ENCODE results near the gene MAP3K7.
"Not testable (repeated sequence)": the region's sequence is repeated elsewhere in the genome, so short reads cannot be mapped to it uniquely, and the experiment has no call there.

The MAP3K7 gene

DNA sequence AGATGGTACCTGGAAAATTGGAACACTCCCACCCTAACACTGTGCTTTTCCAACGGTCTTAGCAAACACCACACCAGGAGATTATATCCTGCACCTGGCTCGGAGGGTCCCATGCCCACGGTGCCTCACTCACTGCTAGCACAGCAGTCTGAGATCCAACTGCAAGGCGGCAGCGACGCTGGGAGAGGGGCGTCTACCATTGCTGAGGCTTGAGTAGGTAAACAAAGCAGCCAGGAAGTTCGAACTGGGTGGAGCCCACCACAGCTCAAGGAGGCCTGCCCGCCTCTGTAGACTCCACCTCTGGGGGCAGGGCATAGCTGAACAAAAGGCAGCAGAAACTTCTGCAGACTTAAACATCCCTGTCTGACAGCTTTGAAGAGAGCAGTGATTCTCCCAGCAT, 24.5 kb downstream of the MAP3K7 start:
- not testable (repeated sequence) for H3K9ac ChIP-seq (ENCODE audit: low read depth, low read length)
- peaks cover 53% of the 10 kb centered on the region for H3K36me3 ChIP-seq (ENCODE audit: insufficient read depth, low read length)

DNA sequence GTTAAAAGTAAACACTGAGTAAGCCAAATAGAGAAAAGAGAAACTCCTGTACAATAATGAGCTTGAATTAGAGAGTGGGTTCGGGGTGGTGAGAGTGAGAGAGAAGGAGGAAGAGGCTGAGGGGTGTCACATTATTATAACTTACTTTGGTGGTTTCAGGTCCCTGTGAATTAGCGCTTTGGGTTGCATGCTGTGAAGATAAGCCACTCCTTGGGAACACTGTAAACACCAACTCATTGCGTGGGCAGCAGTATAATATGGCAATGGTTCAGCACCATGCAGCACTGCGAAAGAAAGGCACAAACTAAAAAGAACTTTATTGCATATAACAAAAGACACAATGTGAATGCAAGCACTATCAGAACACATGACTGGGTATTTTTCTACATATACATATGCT, 26.9 kb downstream of the MAP3K7 start:
- no peaks in the 10 kb centered on the region for H4K20me1 ChIP-seq (ENCODE audit: insufficient read depth, low read length)
- no peak for ATAC-seq (ENCODE audit: insufficient read depth, low read depth)
- H3K27ac ChIP-seq (ENCODE audit: low read length), result no peak overlapping the region
- no peak for TF ChIP-seq EZH2 (IDR thresholded peaks at IDR 0.05; ENCODE audit: borderline replicate concordance, low read depth, low read length, severe bottlenecking)
- TF ChIP-seq, protein P1, sequence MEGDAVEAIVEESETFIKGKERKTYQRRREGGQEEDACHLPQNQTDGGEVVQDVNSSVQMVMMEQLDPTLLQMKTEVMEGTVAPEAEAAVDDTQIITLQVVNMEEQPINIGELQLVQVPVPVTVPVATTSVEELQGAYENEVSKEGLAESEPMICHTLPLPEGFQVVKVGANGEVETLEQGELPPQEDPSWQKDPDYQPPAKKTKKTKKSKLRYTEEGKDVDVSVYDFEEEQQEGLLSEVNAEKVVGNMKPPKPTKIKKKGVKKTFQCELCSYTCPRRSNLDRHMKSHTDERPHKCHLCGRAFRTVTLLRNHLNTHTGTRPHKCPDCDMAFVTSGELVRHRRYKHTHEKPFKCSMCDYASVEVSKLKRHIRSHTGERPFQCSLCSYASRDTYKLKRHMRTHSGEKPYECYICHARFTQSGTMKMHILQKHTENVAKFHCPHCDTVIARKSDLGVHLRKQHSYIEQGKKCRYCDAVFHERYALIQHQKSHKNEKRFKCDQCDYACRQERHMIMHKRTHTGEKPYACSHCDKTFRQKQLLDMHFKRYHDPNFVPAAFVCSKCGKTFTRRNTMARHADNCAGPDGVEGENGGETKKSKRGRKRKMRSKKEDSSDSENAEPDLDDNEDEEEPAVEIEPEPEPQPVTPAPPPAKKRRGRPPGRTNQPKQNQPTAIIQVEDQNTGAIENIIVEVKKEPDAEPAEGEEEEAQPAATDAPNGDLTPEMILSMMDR (IDR thresholded peaks at IDR 0.05; ENCODE audit: borderline replicate concordance, extremely low read depth, low read length, poor library complexity, severe bottlenecking), result no peak
- peaks cover 12% of the 10 kb centered on the region for H3K79me2 ChIP-seq (ENCODE audit: insufficient read depth, low read length)
- no peak for DNase-seq
- H3K27me3 ChIP-seq (ENCODE audit: insufficient read depth, low read length, poor library complexity), result no peaks in the 10 kb centered on the region
- no peaks in the 10 kb centered on the region for H3K4me1 ChIP-seq (ENCODE audit: insufficient read depth, low read length)
- no peak overlapping the region for H2AFZ ChIP-seq (ENCODE audit: low read depth, low read length)
- H3K9me3 ChIP-seq (ENCODE audit: insufficient read depth, low read length, severe bottlenecking), result no peaks in the 10 kb centered on the region
- peaks cover 72% of the 10 kb centered on the region for H3K36me3 ChIP-seq (ENCODE audit: insufficient read depth, low read length)
- no peak overlapping the region for H3K4me3 ChIP-seq (ENCODE audit: low read depth in 1 of 2, low read length in 2 of 2)
- H3K4me2 ChIP-seq (ENCODE audit: insufficient read depth, low read length), result no peak overlapping the region
- H3K9ac ChIP-seq (ENCODE audit: low read depth, low read length), result no peak overlapping the region

More for the DNA sequence above, 24.5 kb downstream of the MAP3K7 start:
- not testable (repeated sequence) for H3K27me3 ChIP-seq (ENCODE audit: insufficient read depth, low read length, poor library complexity); H3K4me1 ChIP-seq (ENCODE audit: insufficient read depth, low read length); H4K20me1 ChIP-seq (ENCODE audit: insufficient read depth, low read length); H3K4me2 ChIP-seq (ENCODE audit: insufficient read depth, low read length); H2AFZ ChIP-seq (ENCODE audit: low read depth, low read length); ATAC-seq (ENCODE audit: insufficient read depth, low read depth); H3K27ac ChIP-seq (ENCODE audit: low read length); H3K4me3 ChIP-seq (ENCODE audit: low read depth in 1 of 2, low read length in 2 of 2); H3K9me3 ChIP-seq (ENCODE audit: insufficient read depth, low read length, severe bottlenecking); DNase-seq
- H3K79me2 ChIP-seq (ENCODE audit: insufficient read depth, low read length), result peaks cover 14% of the 10 kb centered on the region

DNA sequence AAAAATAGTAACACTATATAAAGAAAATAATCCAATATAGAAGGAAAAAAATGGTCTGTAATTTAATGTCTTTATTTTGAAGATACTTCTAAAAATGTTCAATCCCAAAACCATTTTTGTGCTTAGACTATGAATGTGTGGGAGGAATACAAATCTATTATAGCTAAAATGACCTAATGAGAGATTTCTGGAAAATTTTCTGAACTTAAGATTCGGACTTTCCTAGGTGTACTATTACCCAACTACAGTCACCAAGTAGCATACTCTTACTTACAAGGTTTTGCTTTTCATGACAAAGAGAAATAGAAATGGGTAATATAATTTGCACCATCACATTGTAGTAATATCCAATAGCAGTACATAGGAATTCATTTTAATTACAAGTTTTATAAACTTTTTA, 29.9 kb downstream of the MAP3K7 start:
- Histone ChIP-seq H2AFZ (ENCODE audit: low read depth, low read length) (no peak overlapping the region), H3K36me3 (ENCODE audit: insufficient read depth, low read length) (peaks cover 84% of the 10 kb centered on the region), H3K27me3 (ENCODE audit: insufficient read depth, low read length, poor library complexity) (no peaks in the 10 kb centered on the region), H3K4me2 (ENCODE audit: insufficient read depth, low read length) (no peak overlapping the region), H3K4me1 (ENCODE audit: insufficient read depth, low read length) (no peaks in the 10 kb centered on the region), H3K9me3 (ENCODE audit: insufficient read depth, low read length, severe bottlenecking) (no peaks in the 10 kb centered on the region), H3K9ac (ENCODE audit: low read depth, low read length) (no peak overlapping the region), H3K4me3 (ENCODE audit: low read depth in 1 of 2, low read length in 2 of 2) (no peak overlapping the region), H3K27ac (ENCODE audit: low read length) (no peak overlapping the region), H3K79me2 (ENCODE audit: insufficient read depth, low read length) (peaks cover 5% of the 10 kb centered on the region; the same call in 1 of the 2 replicates), H4K20me1 (ENCODE audit: insufficient read depth, low read length) (no peaks in the 10 kb centered on the region)
- DNase-seq (no peak), ATAC-seq (ENCODE audit: insufficient read depth, low read depth) (no peak)
- TF ChIP-seq EZH2 (IDR thresholded peaks at IDR 0.05; ENCODE audit: borderline replicate concordance, low read depth, low read length, severe bottlenecking), result no peak
- TF ChIP-seq, protein P1 (IDR thresholded peaks at IDR 0.05; ENCODE audit: borderline replicate concordance, extremely low read depth, low read length, poor library complexity, severe bottlenecking), result no peak

DNA sequence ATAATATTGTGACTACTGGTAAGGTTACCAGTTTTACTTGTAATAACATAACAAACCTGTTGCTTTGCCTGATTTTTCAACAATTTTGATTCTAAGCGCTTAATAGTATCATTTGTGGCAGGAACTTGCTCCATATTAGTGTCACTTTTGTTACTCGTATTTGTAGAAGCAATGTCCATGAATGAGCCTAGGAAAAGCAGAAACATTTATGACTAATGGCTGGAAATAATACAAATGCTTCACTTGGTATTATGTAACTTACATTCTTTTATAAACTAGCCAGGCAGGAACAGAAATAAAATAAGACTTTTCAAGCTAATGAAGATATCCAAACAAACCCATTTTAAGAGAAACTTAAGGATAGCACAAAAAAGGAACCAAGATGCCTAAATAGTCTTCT, 38.9 kb downstream of the MAP3K7 start:
- Histone ChIP-seq H4K20me1 (ENCODE audit: insufficient read depth, low read length) (no peaks in the 10 kb centered on the region), H3K4me3 (ENCODE audit: low read depth in 1 of 2, low read length in 2 of 2) (no peak overlapping the region), H3K79me2 (ENCODE audit: insufficient read depth, low read length) (no peaks in the 10 kb centered on the region), H3K36me3 (ENCODE audit: insufficient read depth, low read length) (peaks cover 91% of the 10 kb centered on the region), H3K27me3 (ENCODE audit: insufficient read depth, low read length, poor library complexity) (no peaks in the 10 kb centered on the region), H3K4me1 (ENCODE audit: insufficient read depth, low read length) (no peaks in the 10 kb centered on the region), H2AFZ (ENCODE audit: low read depth, low read length) (no peak overlapping the region), H3K4me2 (ENCODE audit: insufficient read depth, low read length) (no peak overlapping the region), H3K9ac (ENCODE audit: low read depth, low read length) (no peak overlapping the region), H3K9me3 (ENCODE audit: insufficient read depth, low read length, severe bottlenecking) (no peaks in the 10 kb centered on the region), H3K27ac (ENCODE audit: low read length) (no peak overlapping the region)
- ATAC-seq (ENCODE audit: insufficient read depth, low read depth) (no peak), DNase-seq (no peak)
- TF ChIP-seq, protein P1 (IDR thresholded peaks at IDR 0.05; ENCODE audit: borderline replicate concordance, extremely low read depth, low read length, poor library complexity, severe bottlenecking), result no peak
- TF ChIP-seq EZH2 (IDR thresholded peaks at IDR 0.05; ENCODE audit: borderline replicate concordance, low read depth, low read length, severe bottlenecking), result no peak

Data from DND-41 (cell line).